CD4-positive, alpha-beta T cell treated with Interleukin-15 for 4 hours (primary cell): ENCODE results near the gene LGI2.
"Not testable (repeated sequence)": the region's sequence is repeated elsewhere in the genome, so short reads cannot be mapped to it uniquely, and the experiment has no call there.

Experiments used
- DNase-seq: peaks from one replicate; pipeline ENCODE4 v3.0.0-alpha.2; 2020; ENCODE audit warnings: low spot score

Gene LGI2

DNA sequence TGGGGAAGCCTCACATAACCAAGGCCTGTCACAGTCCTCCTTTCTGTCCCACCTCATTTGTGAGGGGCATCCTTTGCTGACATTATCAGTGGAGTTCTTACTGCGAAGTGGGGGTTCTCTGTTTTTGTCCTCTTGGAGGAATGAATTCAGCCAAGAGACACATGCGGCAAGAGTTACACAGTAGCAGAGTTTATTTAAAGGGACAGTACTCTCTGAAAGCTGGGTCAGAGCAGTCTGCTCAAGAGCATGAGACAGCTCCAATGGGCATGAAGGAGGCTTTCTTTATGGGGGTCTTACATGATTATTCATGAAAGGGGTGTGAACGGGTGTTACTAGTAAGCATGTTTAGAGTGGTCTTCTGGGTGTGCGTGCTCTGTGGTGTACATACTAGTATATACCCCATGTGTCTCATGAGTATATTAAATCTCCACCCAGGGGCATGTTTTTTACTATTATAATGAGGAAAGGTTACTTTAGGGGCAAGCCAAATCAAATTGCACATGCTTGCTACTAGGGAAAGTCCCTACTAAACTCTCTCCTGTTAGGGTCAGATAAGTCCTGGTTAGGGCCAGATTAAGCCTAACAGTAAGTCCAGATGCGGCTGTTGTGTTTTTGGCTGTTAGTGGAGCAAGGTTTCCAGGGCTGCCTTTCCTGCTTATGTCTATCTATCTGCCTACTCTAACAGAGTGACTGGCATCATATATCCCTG is 19.8 kb upstream of the LGI2 start:
- DNase-seq = no peak

- no peak for DNase-seq
Measured at GRCh38 chr4:25043548-25043947, 12.8 kb upstream of the LGI2 start.

DNA sequence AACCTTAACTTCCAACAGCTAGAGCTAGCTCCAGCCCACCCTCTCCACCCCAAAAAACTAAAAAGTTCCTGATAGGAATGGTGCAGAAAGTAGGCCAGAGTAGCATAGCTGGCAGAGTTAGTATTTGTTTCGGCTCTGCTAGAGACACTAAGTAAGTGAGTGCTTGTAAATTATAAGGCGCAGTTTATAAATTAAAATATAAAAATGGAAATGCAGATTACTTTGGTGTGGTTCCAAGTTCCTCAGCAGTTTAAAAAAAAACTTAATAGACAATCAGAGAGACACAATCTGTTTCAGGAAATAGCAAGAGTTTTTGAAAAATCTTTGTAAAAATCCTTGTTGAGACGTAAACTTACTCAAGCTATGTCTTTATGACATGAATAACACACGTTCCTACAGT is 2.8 kb upstream of the LGI2 start:
- DNase-seq = no peak

DNA sequence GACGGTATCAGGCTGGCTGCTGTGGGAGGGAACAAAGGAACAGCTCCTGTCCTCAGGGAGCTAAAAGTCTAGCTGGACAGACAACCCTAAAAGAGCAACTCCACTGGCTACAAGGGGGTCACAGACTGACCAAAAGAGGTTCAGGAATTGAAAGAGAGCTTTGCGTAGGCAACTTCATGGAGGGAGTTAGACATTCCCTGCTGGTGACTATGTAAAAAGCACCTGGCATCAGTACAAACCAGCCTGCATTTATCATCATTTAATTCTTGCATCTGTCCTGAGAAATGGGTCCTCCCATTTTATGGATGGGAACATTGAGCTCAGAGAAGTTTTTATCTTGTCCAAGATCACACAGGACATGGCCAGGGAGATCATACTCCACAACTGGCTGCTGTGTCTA is 1.4 kb upstream of the LGI2 start:
- DNase-seq = no peak

DNA sequence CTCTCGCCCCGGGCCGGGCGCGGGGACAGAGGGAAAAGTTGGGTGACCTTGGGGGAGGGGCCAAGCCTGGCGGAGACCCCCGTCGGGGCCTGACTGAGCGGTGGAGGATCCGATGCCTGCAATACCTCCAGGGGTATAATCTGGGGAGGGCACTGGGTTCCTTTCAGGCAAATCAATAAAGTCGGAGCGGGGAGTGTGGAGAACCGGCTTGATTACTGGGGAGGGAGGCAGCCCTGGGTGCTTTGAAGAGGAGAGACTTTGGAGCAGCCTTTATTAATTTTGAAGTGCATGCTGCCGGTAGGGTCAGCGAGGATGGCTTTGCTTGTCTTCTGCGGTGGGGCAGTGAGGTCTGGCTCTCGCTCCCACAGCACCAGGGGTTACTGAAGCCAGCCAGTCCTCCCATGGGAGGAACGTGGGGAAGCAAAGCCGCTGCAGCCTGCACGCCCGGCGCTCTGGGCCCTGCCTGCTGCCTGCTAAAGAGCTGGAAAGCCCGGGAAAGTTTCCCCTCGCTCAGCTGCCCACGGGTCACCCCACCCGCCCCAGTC is 403 bp upstream of the LGI2 start:
- no peak for DNase-seq

DNA sequence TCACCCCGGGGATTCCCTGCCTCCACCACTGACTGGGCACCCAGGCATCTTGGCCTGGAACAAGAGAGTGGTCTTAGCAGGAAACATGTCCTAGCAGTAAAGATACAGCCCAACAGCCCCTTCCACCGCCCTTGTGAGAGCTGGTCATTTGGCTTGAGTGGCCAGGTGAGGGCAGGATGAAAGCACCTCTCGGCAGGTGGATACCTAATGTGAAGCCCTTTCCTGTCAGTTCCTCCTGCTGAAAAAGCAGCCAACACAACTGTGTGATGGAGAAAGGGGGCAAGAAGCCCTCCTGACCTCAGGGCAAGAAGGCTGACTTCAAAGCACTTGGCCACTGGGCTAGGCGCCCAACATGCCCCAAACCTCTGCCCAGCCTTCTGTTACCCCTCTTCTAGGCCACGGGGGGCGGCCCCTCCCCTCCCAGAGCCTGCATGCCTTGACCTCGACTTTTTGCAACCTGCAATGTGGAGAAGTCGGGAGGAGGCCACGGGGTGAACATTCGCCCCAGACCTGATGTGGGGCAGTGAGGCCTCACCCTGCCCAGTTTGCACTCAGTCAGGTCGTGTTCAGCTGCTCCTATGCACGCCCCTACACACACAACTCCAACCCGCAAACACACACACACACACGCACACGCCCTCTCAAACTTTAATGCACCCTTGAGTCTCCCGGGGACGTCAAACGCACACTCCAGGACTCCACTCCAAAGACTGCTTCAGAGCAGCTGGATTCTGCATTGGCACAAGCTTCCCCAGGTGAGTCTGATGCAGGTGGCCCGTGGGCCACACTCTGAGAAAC is 1.1 kb downstream of the LGI2 start:
- DNase-seq = no peak

GRCh38 chr4:25028851-25029250 is 1.9 kb downstream of the LGI2 start:
- no peak for DNase-seq

DNA sequence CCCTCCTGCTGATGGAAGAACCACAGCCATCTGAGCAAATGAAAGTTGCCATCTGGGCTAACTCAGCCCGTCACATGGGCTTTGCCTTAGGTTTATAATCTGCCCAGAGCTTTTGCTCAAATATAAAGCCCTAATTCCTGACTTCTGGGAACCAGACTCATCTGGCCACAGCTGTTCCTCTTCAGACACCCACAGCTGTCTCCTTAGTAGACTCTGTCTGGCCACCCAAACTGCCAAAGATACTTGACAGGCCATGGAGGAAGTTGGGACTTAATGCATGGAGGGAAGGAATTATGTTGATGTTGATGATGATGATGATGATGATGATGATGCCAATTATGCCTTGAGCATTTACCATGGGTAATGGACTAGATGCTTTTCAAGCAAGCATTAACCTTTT is 8.0 kb downstream of the LGI2 start:
- DNase-seq = no peak

DNA sequence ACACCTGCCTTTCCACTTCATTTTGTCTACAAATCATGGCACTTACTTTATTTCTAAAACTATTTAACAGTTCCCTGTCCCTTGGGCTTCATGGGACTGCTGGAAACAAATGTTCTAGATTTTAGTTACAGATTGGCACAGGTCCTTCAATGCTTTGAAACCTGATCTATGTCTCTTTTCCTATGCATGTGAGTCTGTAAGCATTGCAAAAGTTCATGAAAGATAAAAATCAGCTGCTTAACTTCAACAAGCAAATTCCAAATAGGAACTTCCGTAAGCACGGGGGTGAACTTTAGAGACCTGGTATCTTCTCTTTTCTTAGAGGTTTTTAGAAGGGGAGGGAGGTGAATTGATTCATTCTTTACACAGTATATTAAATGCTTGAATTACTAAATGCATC is 9.5 kb downstream of the LGI2 start:
- DNase-seq = no peak

DNA sequence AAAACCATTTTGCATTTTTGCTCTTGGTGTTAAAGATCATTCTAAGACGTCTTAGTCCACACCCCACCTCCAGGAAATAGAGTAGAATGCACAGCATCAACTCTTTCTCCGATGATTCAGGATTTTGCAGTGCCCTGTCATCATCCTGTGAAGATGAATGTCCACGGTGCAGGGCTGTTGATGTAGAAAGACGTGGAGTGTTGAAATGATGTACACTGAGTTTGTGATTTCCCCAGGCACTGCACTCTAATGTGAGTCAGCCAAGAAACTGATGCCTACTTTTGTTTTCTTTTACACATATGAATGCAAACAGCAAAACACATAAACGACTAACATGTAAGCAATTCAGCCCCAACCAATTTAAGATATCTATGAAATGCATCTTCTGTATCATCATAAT is 10.5 kb downstream of the LGI2 start:
- no peak for DNase-seq

DNA sequence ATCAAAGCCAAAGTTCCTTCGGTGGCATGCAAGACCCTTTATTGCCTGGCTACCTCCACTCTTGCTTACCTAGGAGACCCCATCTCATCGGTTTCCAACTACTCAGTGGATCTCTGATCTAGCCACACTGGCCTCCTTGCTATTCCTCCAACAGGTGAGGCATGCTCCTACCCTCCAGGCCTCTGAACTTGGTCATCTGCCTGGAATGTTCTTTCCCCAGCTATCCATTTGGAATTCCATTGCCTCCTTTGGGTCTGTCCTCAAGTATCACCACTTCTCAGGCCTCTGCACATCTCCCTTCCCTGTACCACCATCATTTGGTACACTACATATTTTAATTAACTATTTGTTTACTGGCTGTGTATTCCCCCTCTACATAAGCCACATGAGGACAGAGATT is 11.2 kb downstream of the LGI2 start:
- no peak for DNase-seq

- DNase-seq = no peak
Measured at GRCh38 chr4:25015012-25015411, 15.7 kb downstream of the LGI2 start.

DNA sequence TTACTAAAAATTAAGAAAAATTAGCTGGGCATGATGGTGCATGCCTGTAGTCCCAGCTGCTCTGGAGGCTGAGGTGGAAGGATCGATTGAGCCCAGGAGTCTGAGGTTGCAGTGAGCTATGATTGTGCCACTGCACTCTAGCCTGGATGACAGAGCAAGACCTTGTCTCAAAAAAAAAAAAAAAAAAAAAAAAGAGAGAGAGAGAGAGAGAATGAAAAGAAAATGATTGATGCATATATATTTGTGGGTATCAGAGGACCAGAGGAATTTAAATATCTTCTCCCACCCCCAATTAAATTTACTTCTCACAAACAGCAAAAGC is 16.1 kb downstream of the LGI2 start:
- not testable (repeated sequence) for DNase-seq

DNA sequence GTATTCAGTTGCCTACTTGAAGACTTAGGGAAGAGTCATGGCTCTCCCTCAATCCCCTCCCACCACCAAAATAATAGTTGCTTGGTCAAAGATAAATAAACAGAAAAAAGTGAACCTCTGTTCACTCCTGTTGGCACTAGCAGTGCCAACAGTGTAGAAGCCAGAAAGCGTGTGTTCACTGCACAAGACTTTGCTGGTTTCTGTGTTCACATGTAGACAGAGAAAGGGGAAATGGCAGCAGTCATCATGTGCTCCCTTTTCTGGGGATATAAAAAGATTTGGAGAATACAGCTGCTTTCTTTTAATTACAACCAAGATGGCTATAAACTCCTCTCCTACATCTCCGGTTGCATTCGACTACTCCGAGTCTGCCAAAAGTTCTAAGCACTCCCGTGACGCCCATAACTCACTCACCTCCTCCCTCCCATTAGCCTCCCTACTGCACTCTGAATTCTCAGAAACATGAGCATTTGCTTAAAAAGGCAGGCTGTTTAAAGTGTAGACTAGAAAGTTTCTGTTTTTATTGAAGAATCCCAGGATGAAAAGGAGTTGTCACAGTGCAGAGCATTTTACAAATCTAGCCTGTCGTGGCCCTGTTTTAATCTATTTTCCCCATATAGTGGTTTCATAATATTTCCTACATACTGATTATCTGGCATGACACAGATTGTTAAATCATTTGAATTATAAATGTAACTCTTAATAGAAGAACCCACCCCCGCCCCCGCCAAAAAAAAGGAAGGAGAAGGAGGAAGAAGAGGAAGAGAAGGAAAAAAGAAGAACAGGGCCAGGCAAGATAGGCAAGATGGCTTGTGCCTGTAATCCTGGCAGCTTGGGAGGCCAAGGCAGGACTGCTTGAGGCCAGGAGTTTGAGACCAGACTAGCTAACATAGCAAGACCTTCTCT is 16.7 kb downstream of the LGI2 start:
- DNase-seq = no peak

DNA sequence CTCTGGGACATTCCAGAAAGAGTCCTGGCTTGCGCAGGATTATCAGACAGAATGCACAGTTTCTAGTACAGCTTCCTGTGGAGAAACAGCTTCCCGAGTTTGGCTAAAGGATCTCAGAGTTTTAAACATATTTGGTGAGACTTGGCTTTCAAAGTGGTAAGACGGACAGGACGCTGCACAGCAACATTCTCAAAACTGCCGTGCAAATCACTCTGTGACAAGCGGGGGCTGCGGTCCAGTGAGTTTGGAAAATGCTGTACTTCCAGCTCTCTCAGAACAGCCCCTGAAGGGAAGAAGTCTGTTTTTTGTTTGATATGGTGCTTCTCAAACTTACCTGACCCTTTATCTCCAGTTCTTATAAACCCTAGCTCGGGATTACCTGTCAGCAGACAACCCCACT is 18.1 kb downstream of the LGI2 start:
- DNase-seq = no peak

- no peak for DNase-seq
Measured at GRCh38 chr4:25011135-25011866, 19.4 kb downstream of the LGI2 start.

DNA sequence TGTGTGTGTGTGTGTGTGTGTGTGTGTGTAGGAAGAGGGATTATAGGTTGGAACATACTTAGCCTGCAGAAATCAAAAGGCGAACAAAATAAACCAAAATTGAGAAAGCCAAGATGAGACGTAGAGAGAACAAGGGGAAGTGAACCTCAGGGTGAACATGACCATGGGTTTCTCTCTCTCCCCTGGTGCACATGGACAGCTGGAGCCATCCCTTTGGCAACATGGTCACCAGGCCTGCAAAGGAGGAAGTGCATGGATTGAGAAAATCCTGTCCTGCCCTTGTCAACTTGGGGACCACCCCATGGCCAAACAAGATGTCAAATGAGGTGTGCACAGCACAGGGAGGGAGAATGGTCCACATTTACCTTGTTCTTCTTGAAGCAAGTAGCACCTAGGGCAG is 23.1 kb downstream of the LGI2 start:
- DNase-seq = no peak

DNA sequence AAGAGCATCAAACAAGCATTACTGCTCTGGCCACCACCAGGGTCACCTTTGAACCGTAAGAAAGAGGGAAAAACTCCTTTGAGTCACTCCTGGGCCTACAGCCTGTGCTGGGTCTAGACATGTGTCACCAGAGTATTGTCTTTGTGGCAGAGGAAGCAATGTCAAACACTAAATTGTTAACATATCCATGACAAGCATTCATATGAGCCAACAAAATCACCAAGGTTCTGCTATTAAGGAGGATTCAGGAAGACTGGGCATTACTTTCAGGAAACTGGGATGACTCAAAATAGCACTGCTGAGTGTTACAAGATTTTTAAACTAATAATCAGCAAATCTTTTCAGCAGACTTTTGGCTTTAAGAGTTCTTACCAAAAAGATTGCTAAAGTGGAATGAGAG is 28.1 kb downstream of the LGI2 start:
- no peak for DNase-seq

DNA sequence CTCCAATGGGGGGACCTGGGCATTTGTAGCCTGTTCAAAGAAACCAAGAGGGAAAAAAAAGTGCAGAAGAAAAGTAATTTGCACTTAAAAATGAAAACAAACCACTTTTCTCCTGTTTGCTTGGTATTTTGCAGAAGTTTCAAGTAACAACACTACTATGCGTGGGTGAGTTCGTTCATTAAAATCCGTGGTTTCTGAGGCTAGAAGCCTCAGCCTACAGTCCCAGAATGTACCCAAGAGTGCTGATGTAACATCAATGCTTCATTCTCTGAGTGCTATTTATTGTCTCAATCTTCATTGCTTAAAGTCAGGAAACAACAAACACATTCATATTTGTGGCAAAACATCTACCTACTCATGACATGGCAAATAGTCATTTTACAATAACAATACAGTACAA is 29.2 kb downstream of the LGI2 start:
- no peak for DNase-seq

DNA sequence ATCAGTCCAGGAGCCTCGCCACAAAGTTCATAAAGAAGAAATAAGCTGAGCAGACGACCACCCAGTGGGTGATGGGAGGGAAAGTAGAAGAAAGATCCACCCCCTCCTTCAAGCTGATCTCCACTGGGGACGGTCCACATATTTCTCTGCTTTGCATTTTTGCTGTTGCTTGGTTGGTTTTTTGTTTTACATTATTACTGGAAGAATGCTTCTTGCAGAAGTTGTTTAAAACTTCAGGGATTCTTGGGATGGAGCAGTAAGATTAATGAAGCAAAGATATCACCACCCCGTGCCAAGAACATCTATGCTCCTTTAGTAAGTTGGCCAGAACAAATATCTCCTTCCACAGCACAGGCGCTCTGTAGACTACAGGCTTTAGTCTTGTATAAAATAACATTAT is 30.1 kb downstream of the LGI2 start:
- no peak for DNase-seq

DNA sequence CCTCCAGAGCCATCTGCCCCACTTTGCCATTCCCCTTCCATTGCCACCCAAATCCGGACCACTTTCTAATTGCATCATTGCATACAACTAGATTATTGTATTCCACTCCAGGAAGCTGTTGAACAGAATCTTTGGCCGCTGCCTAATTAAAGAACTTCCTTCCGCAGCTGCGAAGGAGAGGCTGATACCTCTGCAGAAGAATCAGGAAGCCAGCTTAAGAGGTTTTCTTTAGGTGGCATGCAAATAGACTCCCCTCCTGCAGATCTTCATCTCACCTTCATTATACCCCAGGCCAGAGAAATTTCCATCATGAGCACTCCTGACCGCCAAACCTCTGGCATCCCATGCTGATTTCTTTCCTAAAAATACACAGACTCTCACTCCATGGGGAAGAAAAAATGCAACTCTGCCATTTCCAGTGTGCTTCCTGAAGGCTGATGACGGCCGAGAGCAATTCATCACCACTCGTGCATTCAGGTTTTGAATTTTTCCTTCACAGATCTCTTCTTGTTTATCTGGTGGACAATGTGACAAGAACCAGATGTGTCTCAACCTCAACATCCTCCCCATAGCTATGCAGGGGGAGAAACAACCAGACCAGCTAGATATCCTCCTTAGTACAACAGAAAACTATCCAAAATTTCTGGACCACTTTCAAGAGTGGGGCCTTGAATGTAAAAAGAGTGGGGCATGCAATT is 31.2 kb downstream of the LGI2 start:
- no peak for DNase-seq
